Measurements from ENCODE around the gene FBXO45.

FBXO45 gene

GRCh38 chr3:196632046-196632751 is 63.7 kb downstream of the FBXO45 start:
- Histone ChIP-seq H3K9me3 (ENCODE audit: insufficient read depth, low read length) (no peaks in the 10 kb centered on the region), H2AFZ (ENCODE audit: low read depth, low read length, severe bottlenecking) (peak overlapping the region; percentile 97), H3K4me2 (ENCODE audit: low read depth, low read length, poor library complexity, severe bottlenecking) (peak overlapping the region; percentile 100), H3K36me3 (ENCODE audit: low read length) (no peaks in the 10 kb centered on the region), H3K79me2 (ENCODE audit: insufficient read depth, low read length) (no peaks in the 10 kb centered on the region), H3K27ac (ENCODE audit: low read depth, low read length) (peak overlapping the region; percentile 73), H4K20me1 (ENCODE audit: low read depth, low read length) (no peaks in the 10 kb centered on the region), H3K9ac (ENCODE audit: low read length) (peak overlapping the region; percentile 71), H3K27me3 (ENCODE audit: low read length) (no peaks in the 10 kb centered on the region), H3K9me2 (replicated peaks; ENCODE audit: insufficient read depth, low read length) (no peaks in the 10 kb centered on the region), H3F3A (ENCODE audit: insufficient read depth) (peaks cover 8% of the 10 kb centered on the region), H3K4me3 (ENCODE audit: insufficient read depth, low read length, poor library complexity, severe bottlenecking) (peak overlapping the region; percentile 71)
- no peak for TF ChIP-seq EZH2phosphoT487 (conservative IDR thresholded peaks at IDR 0.05; ENCODE audit: low read length)
- no peak for TF ChIP-seq CTCF (IDR thresholded peaks at IDR 0.05; ENCODE audit: insufficient read depth, low read length, poor library complexity, severe bottlenecking)

- Histone ChIP-seq H2AFZ (ENCODE audit: low read depth, low read length, severe bottlenecking) (no peak overlapping the region), H3K27me3 (ENCODE audit: low read length) (no peaks in the 10 kb centered on the region), H3K36me3 (ENCODE audit: low read length) (no peaks in the 10 kb centered on the region), H3K9me2 (replicated peaks; ENCODE audit: insufficient read depth, low read length) (no peaks in the 10 kb centered on the region), H3K4me3 (ENCODE audit: insufficient read depth, low read length, poor library complexity, severe bottlenecking) (no peak overlapping the region), H3K79me2 (ENCODE audit: insufficient read depth, low read length) (no peaks in the 10 kb centered on the region), H3K9ac (ENCODE audit: low read length) (no peak overlapping the region), H4K20me1 (ENCODE audit: low read depth, low read length) (no peaks in the 10 kb centered on the region), H3K4me2 (ENCODE audit: low read depth, low read length, poor library complexity, severe bottlenecking) (no peak overlapping the region), H3K9me3 (ENCODE audit: insufficient read depth, low read length) (no peaks in the 10 kb centered on the region), H3F3A (ENCODE audit: insufficient read depth) (peaks cover 8% of the 10 kb centered on the region), H3K27ac (ENCODE audit: low read depth, low read length) (no peak overlapping the region)
- no peak for TF ChIP-seq CTCF (IDR thresholded peaks at IDR 0.05; ENCODE audit: insufficient read depth, low read length, poor library complexity, severe bottlenecking)
- TF ChIP-seq EZH2phosphoT487 (conservative IDR thresholded peaks at IDR 0.05; ENCODE audit: low read length) = no peak
These were observed 65.2 kb downstream of the FBXO45 start for GRCh38 chr3:196633555-196634151.

GRCh38 chr3:196634224-196634623 is 65.8 kb downstream of the FBXO45 start:
- Histone ChIP-seq H3K9ac (ENCODE audit: low read length) (no peak overlapping the region), H3K4me2 (ENCODE audit: low read depth, low read length, poor library complexity, severe bottlenecking) (no peak overlapping the region), H4K20me1 (ENCODE audit: low read depth, low read length) (no peaks in the 10 kb centered on the region), H2AFZ (ENCODE audit: low read depth, low read length, severe bottlenecking) (no peak overlapping the region), H3K36me3 (ENCODE audit: low read length) (no peaks in the 10 kb centered on the region), H3K79me2 (ENCODE audit: insufficient read depth, low read length) (no peaks in the 10 kb centered on the region), H3K9me2 (replicated peaks; ENCODE audit: insufficient read depth, low read length) (no peaks in the 10 kb centered on the region), H3K9me3 (ENCODE audit: insufficient read depth, low read length) (no peaks in the 10 kb centered on the region), H3K4me3 (ENCODE audit: insufficient read depth, low read length, poor library complexity, severe bottlenecking) (no peak overlapping the region), H3K27ac (ENCODE audit: low read depth, low read length) (no peak overlapping the region), H3F3A (ENCODE audit: insufficient read depth) (peaks cover 8% of the 10 kb centered on the region), H3K27me3 (ENCODE audit: low read length) (no peaks in the 10 kb centered on the region)
- TF ChIP-seq CTCF (IDR thresholded peaks at IDR 0.05; ENCODE audit: insufficient read depth, low read length, poor library complexity, severe bottlenecking) (no peak), EZH2phosphoT487 (conservative IDR thresholded peaks at IDR 0.05; ENCODE audit: low read length) (no peak)

All from SU-DHL-6 (cell line).